H9 (cell line): ENCODE data around the gene HERC4. TPM values are rescaled to one million over a fixed set of nuclear protein-coding genes. Genes with fewer than 3 reads are reported as not detected.
"Not testable (repeated sequence)": the region's sequence is repeated elsewhere in the genome, so short reads cannot be mapped to it uniquely, and the experiment has no call there.

Source experiments
- DNase-seq: peaks from one replicate; pipeline ENCODE4 v3.0.0-alpha.2; 2017
- H2AFZ ChIP-seq: one replicate; pipeline ENCODE4 v1.6.1; 2013; ENCODE audit warnings: mild to moderate bottlenecking, low read length, control low read depth, moderate library complexity
- H2AK5ac ChIP-seq: 2 replicates; pipeline ENCODE4 v1.6.1; 2013; ENCODE audit warnings: low read length, control low read depth, mixed read lengths; ENCODE audit not compliant: insufficient read length
- H2BK120ac ChIP-seq: one replicate; pipeline ENCODE4 v1.6.1; 2013; ENCODE audit warnings: low read depth, mild to moderate bottlenecking, low read length, control low read depth, inconsistent platforms; ENCODE audit not compliant: poor library complexity, severe bottlenecking
- H2BK12ac ChIP-seq: 2 replicates; pipeline ENCODE4 v1.6.1; 2013; ENCODE audit warnings: low read length, control low read depth, mixed read lengths, low read depth; ENCODE audit not compliant: insufficient read length
- H2BK15ac ChIP-seq: 2 replicates; pipeline ENCODE4 v1.6.1; 2013; ENCODE audit warnings: low read depth, low read length, control low read depth
- H2BK20ac ChIP-seq: one replicate; pipeline ENCODE4 v1.6.1; 2013; ENCODE audit warnings: low read depth, mild to moderate bottlenecking, low read length, control low read depth, inconsistent platforms; ENCODE audit not compliant: poor library complexity, severe bottlenecking
- H2BK5ac ChIP-seq: 2 replicates; pipeline ENCODE4 v1.6.1; 2013; ENCODE audit warnings: low read length, control low read depth, mixed read lengths; ENCODE audit not compliant: insufficient read length
- H3K14ac ChIP-seq: 2 replicates; pipeline ENCODE4 v1.6.1; 2013; ENCODE audit warnings: low read length, control low read depth; ENCODE audit not compliant: insufficient read depth
- H3K18ac ChIP-seq: 2 replicates; pipeline ENCODE4 v1.6.1; 2013; ENCODE audit warnings: low read depth, mild to moderate bottlenecking, mixed read lengths, low read length, control low read depth; ENCODE audit not compliant: insufficient read length
- H3K23ac ChIP-seq: 2 replicates; pipeline ENCODE4 v1.6.1; 2013; ENCODE audit warnings: low read length, control low read depth, mixed read lengths, low read depth; ENCODE audit not compliant: insufficient read length
- H3K23me2 ChIP-seq: 2 replicates; pipeline ENCODE4 v1.6.1; 2013; ENCODE audit warnings: low read depth, mild to moderate bottlenecking, mixed read lengths, low read length, control low read depth; ENCODE audit not compliant: insufficient read length, poor library complexity, severe bottlenecking
- H3K27ac ChIP-seq: 2 replicates; pipeline ENCODE4 v1.5.1; 2013; ENCODE audit warnings: low read length, control low read depth, mixed read lengths, low read depth; ENCODE audit not compliant: insufficient read length
- H3K27me3 ChIP-seq: 2 replicates; pipeline ENCODE4 v1.6.1; 2013; ENCODE audit warnings: low read length, control low read depth, inconsistent platforms; ENCODE audit not compliant: insufficient read depth
- H3K4ac ChIP-seq: 2 replicates; pipeline ENCODE4 v1.6.1; 2013; ENCODE audit warnings: low read depth, mild to moderate bottlenecking, control low read depth, inconsistent platforms, low read length, moderate library complexity
- H3K4me1 ChIP-seq: 2 replicates; pipeline ENCODE4 v1.6.1; 2013; ENCODE audit warnings: low read length, control low read depth, inconsistent platforms; ENCODE audit not compliant: insufficient read depth
- H3K4me2 ChIP-seq: 2 replicates; pipeline ENCODE4 v1.6.1; 2013; ENCODE audit warnings: low read length, control low read depth, mixed read lengths; ENCODE audit not compliant: insufficient read length, insufficient read depth
- H3K56ac ChIP-seq: 2 replicates; pipeline ENCODE4 v1.6.1; 2013; ENCODE audit warnings: low read depth, mild to moderate bottlenecking, mixed read lengths, low read length, control low read depth; ENCODE audit not compliant: insufficient read length
- H3K79me1 ChIP-seq: 2 replicates; pipeline ENCODE4 v1.6.1; 2013; ENCODE audit warnings: low read depth, mild to moderate bottlenecking, moderate library complexity, low read length, control low read depth, inconsistent platforms; ENCODE audit not compliant: insufficient read depth, poor library complexity, severe bottlenecking
- H3K79me2 ChIP-seq: 2 replicates; pipeline ENCODE4 v1.6.1; 2013; ENCODE audit warnings: low read length, control low read depth, inconsistent platforms; ENCODE audit not compliant: insufficient read depth
- H3K9ac ChIP-seq: 2 replicates; pipeline ENCODE4 v1.6.1; 2013; ENCODE audit warnings: low read length, control low read depth, mixed read lengths; ENCODE audit not compliant: insufficient read length; ENCODE audit errors: extremely low read depth
- H3K9me3 ChIP-seq: one replicate; pipeline ENCODE4 v1.6.1; 2013; ENCODE audit warnings: low read depth, low read length, inconsistent platforms; ENCODE audit not compliant: control insufficient read depth
- H3T11ph ChIP-seq: one replicate; pipeline ENCODE4 v1.6.1; 2013; ENCODE audit warnings: mild to moderate bottlenecking, low read length, control low read depth, inconsistent platforms
- H4K20me1 ChIP-seq: one replicate; pipeline ENCODE4 v1.6.1; 2013; ENCODE audit not compliant: control insufficient read depth, insufficient read length, insufficient read depth
- H4K5ac ChIP-seq: 2 replicates; pipeline ENCODE4 v1.6.1; 2013; ENCODE audit warnings: low read depth, mild to moderate bottlenecking, mixed read lengths, low read length, control low read depth; ENCODE audit not compliant: insufficient read length
- H4K8ac ChIP-seq: replicated peaks from 2 replicates; pipeline ENCODE4 v1.6.1; 2013; ENCODE audit warnings: low read length, control low read depth, mixed read lengths, low read depth; ENCODE audit not compliant: insufficient read length
- H4K91ac ChIP-seq: 2 replicates; pipeline ENCODE4 v1.6.1; 2013; ENCODE audit warnings: low read depth, mild to moderate bottlenecking, moderate library complexity, mixed read lengths, low read length, control low read depth; ENCODE audit not compliant: insufficient read length
- H3K27ac Mint-ChIP-seq, 3 experiments: 2 replicates in 2 of 3; 3 replicates in 1 of 3; pipeline ENCODE4 v1.8.0; 2020 to 2021; ENCODE audit warnings: mixed read lengths in 3 of 3, mild to moderate bottlenecking in 1 of 3, moderate library complexity in 1 of 3
- H3K27me3 Mint-ChIP-seq: 2 replicates; pipeline ENCODE4 v1.8.0; 2021; ENCODE audit warnings: low read depth, mild to moderate bottlenecking, moderate library complexity, mixed read lengths
- H3K36me3 Mint-ChIP-seq, 3 experiments: 2 replicates in 2 of 3; 3 replicates in 1 of 3; pipeline ENCODE4 v1.8.0; 2020 to 2021; ENCODE audit warnings: low read depth in 3 of 3, mixed read lengths in 3 of 3; ENCODE audit not compliant: insufficient read depth in 1 of 3
- H3K4me1 Mint-ChIP-seq, 2 experiments: 2 replicates each; pipeline ENCODE4 v1.8.0; 2020; ENCODE audit warnings: mixed read lengths in 2 of 2
- H3K4me3 Mint-ChIP-seq, 2 experiments: 2 replicates in 1 of 2; 3 replicates in 1 of 2; pipeline ENCODE4 v1.8.0; 2020 to 2021; ENCODE audit warnings: mild to moderate bottlenecking in 2 of 2, mixed read lengths in 2 of 2, moderate library complexity in 1 of 2
- H3K9me3 Mint-ChIP-seq, 2 experiments: 2 replicates in 1 of 2; 3 replicates in 1 of 2; pipeline ENCODE4 v1.8.0; 2020; ENCODE audit warnings: mild to moderate bottlenecking in 2 of 2, mixed read lengths in 2 of 2, moderate library complexity in 1 of 2
- WGBS: extraction: QIAGEN DNeasy Blood & Tissue Kit; methylation state at CpG from one replicate; pipeline ENCODE4 v1.1.7; 2013; ENCODE audit warnings: missing lambda C conversion rate, low lambda C conversion rate, mixed read lengths; ENCODE audit not compliant: insufficient read length; ENCODE audit errors: extremely low coverage; 5-methylcytosine and 5-hydroxymethylcytosine counted together
- total RNA-seq: library from RNA; stranded (reverse); gene quantifications from 2 replicates; pipeline ENCODE4 v1.2.1, GENCODE V29; 2021
- TF ChIP-seq, protein P1 (sequence below): fragments of 200-600 bp; sonication (generic); conservative IDR thresholded peaks from 3 replicates; pipeline ENCODE4 v1.8.0; 2021; ENCODE audit warnings: antibody characterized with exemption, mild to moderate bottlenecking

The HERC4 gene
- total RNA-seq, 1 experiment from 2014 or later, result 24.5 TPM

DNA sequence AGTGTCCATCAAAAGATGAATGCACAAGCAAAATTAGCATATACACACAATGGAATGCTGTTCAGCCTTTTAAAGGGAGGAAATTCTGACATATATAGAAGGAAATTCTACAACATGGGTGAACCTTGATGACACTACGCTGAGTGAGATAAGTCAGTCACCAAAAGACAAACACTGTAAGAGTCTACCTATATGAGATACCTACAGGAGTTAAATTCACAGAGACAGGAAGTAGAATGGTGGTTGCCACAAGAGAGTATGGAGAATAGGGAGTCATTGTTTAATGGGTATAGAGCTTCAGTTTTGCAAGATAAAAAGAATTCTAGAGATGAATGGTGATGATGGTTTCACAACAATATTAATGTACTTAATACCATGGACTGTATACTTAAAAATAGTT is 51.8 kb downstream of the HERC4 start:
- Mint-ChIP-seq H3K9me3 (no peaks in the 10 kb centered on the region), H3K27ac (0 out of 7 replicates have a peak overlapping the region, but pooled peaks of 1 of the 3 experiments have one; percentile 7), H3K36me3 (peaks cover 19 to 45% (median 35%) of the 10 kb centered on the region in 3 experiments), H3K4me1 (no peaks in the 10 kb centered on the region), H3K27me3 (no peaks in the 10 kb centered on the region), H3K4me3 (no peak overlapping the region)
- no peak overlapping the region for H3K27ac ChIP-seq
- H3K4ac ChIP-seq, result no peak overlapping the region
- no peaks in the 10 kb centered on the region for H3K4me1 ChIP-seq
- no peak overlapping the region for H3K14ac ChIP-seq
- H3K9ac ChIP-seq, result no peak overlapping the region
- DNase-seq, result no peak
- H2AK5ac ChIP-seq, result no peak overlapping the region
- H4K20me1 ChIP-seq, result no peaks in the 10 kb centered on the region
- no peak overlapping the region for H2AFZ ChIP-seq
- no peak overlapping the region for H2BK12ac ChIP-seq
- no peak overlapping the region for H3K23ac ChIP-seq
- H2BK120ac ChIP-seq, result no peak overlapping the region
- H2BK15ac ChIP-seq, result no peak overlapping the region
- H4K8ac ChIP-seq, result no peak overlapping the region
- no peaks in the 10 kb centered on the region for H3K23me2 ChIP-seq
- H2BK5ac ChIP-seq, result no peak overlapping the region
- H3K79me2 ChIP-seq, result no peaks in the 10 kb centered on the region
- H3K18ac ChIP-seq, result no peak overlapping the region
- H3K9me3 ChIP-seq, result no peaks in the 10 kb centered on the region
- no peak overlapping the region for H4K5ac ChIP-seq
- no peak overlapping the region for H3T11ph ChIP-seq
- H3K4me2 ChIP-seq, result no peak overlapping the region
- H3K56ac ChIP-seq, result no peak overlapping the region
- WGBS, result no CpG with 5 or more reads among the region's 1 CpG
- no peak overlapping the region for H4K91ac ChIP-seq
- no peaks in the 10 kb centered on the region for H3K79me1 ChIP-seq
- no peaks in the 10 kb centered on the region for H3K27me3 ChIP-seq
- TF ChIP-seq, protein P1, sequence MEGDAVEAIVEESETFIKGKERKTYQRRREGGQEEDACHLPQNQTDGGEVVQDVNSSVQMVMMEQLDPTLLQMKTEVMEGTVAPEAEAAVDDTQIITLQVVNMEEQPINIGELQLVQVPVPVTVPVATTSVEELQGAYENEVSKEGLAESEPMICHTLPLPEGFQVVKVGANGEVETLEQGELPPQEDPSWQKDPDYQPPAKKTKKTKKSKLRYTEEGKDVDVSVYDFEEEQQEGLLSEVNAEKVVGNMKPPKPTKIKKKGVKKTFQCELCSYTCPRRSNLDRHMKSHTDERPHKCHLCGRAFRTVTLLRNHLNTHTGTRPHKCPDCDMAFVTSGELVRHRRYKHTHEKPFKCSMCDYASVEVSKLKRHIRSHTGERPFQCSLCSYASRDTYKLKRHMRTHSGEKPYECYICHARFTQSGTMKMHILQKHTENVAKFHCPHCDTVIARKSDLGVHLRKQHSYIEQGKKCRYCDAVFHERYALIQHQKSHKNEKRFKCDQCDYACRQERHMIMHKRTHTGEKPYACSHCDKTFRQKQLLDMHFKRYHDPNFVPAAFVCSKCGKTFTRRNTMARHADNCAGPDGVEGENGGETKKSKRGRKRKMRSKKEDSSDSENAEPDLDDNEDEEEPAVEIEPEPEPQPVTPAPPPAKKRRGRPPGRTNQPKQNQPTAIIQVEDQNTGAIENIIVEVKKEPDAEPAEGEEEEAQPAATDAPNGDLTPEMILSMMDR, result no peak
- no peak overlapping the region for H2BK20ac ChIP-seq

DNA sequence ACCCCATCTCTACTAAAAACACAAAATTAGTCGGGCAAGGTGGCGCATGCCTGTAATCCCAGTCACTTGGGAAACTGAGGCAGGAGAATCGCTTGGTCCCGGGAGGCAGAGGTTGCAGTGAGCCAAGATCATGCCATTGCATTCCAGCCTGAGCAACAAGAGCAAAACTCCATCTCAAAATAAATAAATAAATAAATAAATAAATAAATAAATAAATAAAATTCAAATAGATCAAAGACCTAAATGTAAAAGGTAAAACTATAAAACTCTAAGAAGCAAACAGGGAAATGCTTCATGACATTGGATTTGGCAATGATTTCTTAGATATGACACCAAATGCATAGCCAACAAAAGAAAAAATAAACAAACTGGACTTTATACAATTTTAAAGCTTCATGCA is 52.8 kb downstream of the HERC4 start:
- not testable (repeated sequence) for H3K56ac ChIP-seq, H4K20me1 ChIP-seq, H4K5ac ChIP-seq, H3T11ph ChIP-seq, DNase-seq, H2BK15ac ChIP-seq, H4K8ac ChIP-seq, H3K79me2 ChIP-seq, H3K27me3 ChIP-seq, H3K9me3 ChIP-seq, H2AK5ac ChIP-seq, H3K9ac ChIP-seq, H2BK12ac ChIP-seq, H3K4me1 Mint-ChIP-seq, H3K18ac ChIP-seq, H3K23ac ChIP-seq, H2AFZ ChIP-seq, H4K91ac ChIP-seq, H3K4me1 ChIP-seq, H3K4me3 Mint-ChIP-seq, H3K23me2 ChIP-seq, H3K9me3 Mint-ChIP-seq, H3K27ac ChIP-seq, H2BK5ac ChIP-seq, H3K4me2 ChIP-seq, H3K27ac Mint-ChIP-seq, H3K14ac ChIP-seq, H2BK20ac ChIP-seq, H2BK120ac ChIP-seq, H3K27me3 Mint-ChIP-seq, H3K4ac ChIP-seq, H3K79me1 ChIP-seq
- peaks cover 17 to 42% (median 29%) of the 10 kb centered on the region in 3 experiments for H3K36me3 Mint-ChIP-seq
- WGBS, result no CpG with 5 or more reads among the region's 4 CpGs
